GM12878 (cell line): Measurements from ENCODE around the gene TCHP. TPM values are rescaled to one million over a fixed set of nuclear protein-coding genes. Genes with fewer than 3 reads are reported as not detected.

Source experiments
- ATAC-seq: fragments of 200-7000 bp; cut with Tn5 transposase; 3 replicates; pipeline ENCODE4 v1.9.1; 2020; ENCODE audit warnings: mild to moderate bottlenecking, moderate library complexity
- BruUV-seq: library from RNA; stranded (reverse); fragments of 400-500 nt; replicated peaks from 2 replicates; lab custom pipeline; 2021; lab: Mats Ljungman, UMichigan
- CTCF ChIA-PET: fragments of 300-600 bp; sonication (Branson Sonifier 250); formaldehyde crosslinking; extraction: SDS; loops from one replicate; lab custom pipeline; 2021; ENCODE audit warnings: inconsistent platforms; lab: Yijun Ruan, JAX
- POLR2A ChIA-PET: fragments of 350-600 bp; formaldehyde crosslinking; extraction: SDS; loops from one replicate; lab custom pipeline; 2021; ENCODE audit warnings: inconsistent platforms; lab: Charles Lee
- RAD21 ChIA-PET: fragments of 300-600 bp; sonication (Branson Sonifier 250); formaldehyde crosslinking; loops from one replicate; lab custom pipeline; 2023; ENCODE audit warnings: antibody characterized with exemption; ENCODE audit not compliant: unreplicated experiment; lab: Charles Lee
- SMC1A ChIA-PET: fragments of 300-600 bp; sonication (Branson Sonifier 250); formaldehyde crosslinking; loops from one replicate; lab custom pipeline; 2023; ENCODE audit not compliant: unreplicated experiment, uncharacterized antibody; lab: Charles Lee
- DNase-seq: peaks from one replicate; pipeline ENCODE4 v3.0.0-alpha.2; 2011; ENCODE audit warnings: low read depth, low spot score
- FAIRE-seq: peaks from 3 replicates; lab custom pipeline; 2011; peaks lifted over from hg19 to GRCh38; lab: Jason Lieb, UNC
- H2AFZ ChIP-seq: 2 replicates; pipeline ENCODE4 v1.6.0; 2011; ENCODE audit warnings: low read depth, low read length, control low read depth; ENCODE audit not compliant: control insufficient read depth
- H3K27ac ChIP-seq: 2 replicates; pipeline ENCODE4 v1.5.1; 2011; ENCODE audit warnings: control low read depth; ENCODE audit not compliant: control insufficient read depth, insufficient read depth
- H3K27me3 ChIP-seq, 2 experiments: replicated peaks in 1 of 2; 2 replicates each; pipeline versions ENCODE4 v1.6.0 to v1.6.1; 2011; ENCODE audit warnings: low read length in 1 of 2; ENCODE audit not compliant: control insufficient read depth in 2 of 2, insufficient read depth in 2 of 2
- H3K36me3 ChIP-seq, 2 experiments: 2 replicates each; pipeline ENCODE4 v1.5.1; 2011; ENCODE audit warnings: low read length in 1 of 2; ENCODE audit not compliant: control insufficient read depth in 2 of 2, insufficient read depth in 2 of 2
- H3K4me1 ChIP-seq: 2 replicates; pipeline ENCODE4 v1.6.1; 2011; ENCODE audit warnings: mild to moderate bottlenecking, low read length, moderate library complexity, mixed read lengths; ENCODE audit not compliant: control insufficient read depth, insufficient read depth
- H3K4me2 ChIP-seq: 2 replicates; pipeline ENCODE4 v1.6.0; 2011; ENCODE audit warnings: control low read depth; ENCODE audit not compliant: control insufficient read depth, insufficient read depth
- H3K4me3 ChIP-seq: fragments of 200-600 bp; sonication (generic); 2 replicates; pipeline ENCODE4 v1.5.1; 2016
- H3K79me2 ChIP-seq: 2 replicates; pipeline ENCODE4 v1.6.0; 2011; ENCODE audit warnings: low read length; ENCODE audit not compliant: control insufficient read depth, insufficient read depth
- H3K9ac ChIP-seq: 2 replicates; pipeline ENCODE4 v1.8.0; 2011; ENCODE audit warnings: low read length, control low read depth, mixed read lengths; ENCODE audit not compliant: control insufficient read depth, insufficient read depth
- H3K9me3 ChIP-seq: replicated peaks from 3 replicates; pipeline ENCODE4 v1.5.1; 2011; ENCODE audit warnings: mild to moderate bottlenecking, low read length; ENCODE audit not compliant: control insufficient read depth, insufficient read depth
- H4K20me1 ChIP-seq: 2 replicates; pipeline ENCODE4 v1.6.0; 2011; ENCODE audit not compliant: control insufficient read depth, insufficient read depth
- BHLHE40 ChIP-seq, 2 experiments: fragments of 450-650 bp in 1 of 2; IDR thresholded peaks; 2 replicates each; pipeline ENCODE4 v1.6.1; 2011 to 2017; ENCODE audit warnings: low read depth in 2 of 2, borderline replicate concordance in 1 of 2, improper control_type of control experiment in 1 of 2, low read length in 1 of 2, mild to moderate bottlenecking in 1 of 2
- CBFB ChIP-seq: IDR thresholded peaks from 2 replicates; pipeline ENCODE4 v1.6.1; 2016; ENCODE audit warnings: antibody characterized with exemption, low read depth
- CHD1 ChIP-seq: IDR thresholded peaks from 2 replicates; pipeline ENCODE4 v1.6.1; 2012; ENCODE audit warnings: low read depth, low read length, improper control_type of control experiment
- CREB1 ChIP-seq: IDR thresholded peaks from 2 replicates; pipeline ENCODE4 v1.6.1; 2012; ENCODE audit warnings: low read depth, mild to moderate bottlenecking, inconsistent platforms
- DPF2 ChIP-seq: fragments of 450-650 bp; IDR thresholded peaks from 2 replicates; pipeline ENCODE4 v1.6.1; 2017; ENCODE audit warnings: mild to moderate bottlenecking
- ELK1 ChIP-seq: IDR thresholded peaks from 2 replicates; pipeline ENCODE4 v1.6.1; 2012; ENCODE audit warnings: low read depth, low read length, improper control_type of control experiment
- NBN ChIP-seq: fragments of 450-650 bp; IDR thresholded peaks from 2 replicates; pipeline ENCODE4 v1.6.1; 2016
- RBBP5 ChIP-seq: fragments of 200-600 bp; sonication (generic); conservative IDR thresholded peaks from 2 replicates; pipeline ENCODE4 v1.6.1; 2016
- RUNX3 ChIP-seq: IDR thresholded peaks from 2 replicates; pipeline ENCODE4 v1.6.1; 2012; ENCODE audit warnings: low read length, inconsistent platforms
- SMAD1 ChIP-seq: fragments of 450-650 bp; IDR thresholded peaks from 2 replicates; pipeline ENCODE4 v1.6.1; 2018; ENCODE audit warnings: mild to moderate bottlenecking, low read depth; ENCODE audit not compliant: partially characterized antibody
- YY1 ChIP-seq: IDR thresholded peaks from 2 replicates; pipeline ENCODE4 v1.6.1; 2011; ENCODE audit warnings: low read depth, mild to moderate bottlenecking, low read length
- ZBED1 ChIP-seq: IDR thresholded peaks from 2 replicates; pipeline ENCODE4 v1.6.1; 2016; ENCODE audit warnings: borderline replicate concordance
- ZNF384 ChIP-seq: IDR thresholded peaks from 2 replicates; pipeline ENCODE4 v1.6.1; 2012; ENCODE audit warnings: low read depth, mild to moderate bottlenecking, low read length, improper control_type of control experiment, borderline replicate concordance
- ZNF687 ChIP-seq: fragments of 450-650 bp; IDR thresholded peaks from 2 replicates; pipeline ENCODE4 v1.6.1; 2017; ENCODE audit warnings: mild to moderate bottlenecking, moderate library complexity
- ZZZ3 ChIP-seq: IDR thresholded peaks from 2 replicates; pipeline ENCODE4 v1.6.1; 2011; ENCODE audit warnings: low read depth; ENCODE audit not compliant: control insufficient read depth, insufficient read length
- WGBS: methylation state at CpG from one replicate; pipeline ENCODE4 v1.1.6; 2016; ENCODE audit warnings: low lambda C conversion rate; ENCODE audit not compliant: insufficient replicate concordance, insufficient coverage; ENCODE audit errors: missing lambda C conversion rate; 5-methylcytosine and 5-hydroxymethylcytosine counted together
- in situ Hi-C: fragments of 300-500 bp; cut with MboI; formaldehyde crosslinking; loops from 9 replicates; pipeline ENCODE4 v1.14.3; 2018; ENCODE audit warnings: mixed read lengths
- intact Hi-C: fragments of 100-400 bp; cut with micrococcal nuclease; formaldehyde crosslinking; loops from one replicate; pipeline ENCODE4 v1.14.2; 2022; ENCODE audit not compliant: unreplicated experiment
- polyA plus RNA-seq, 11 experiments: library from polyadenylated mRNA; depleted of rRNA in 4 of 11; unstranded in 6 of 11; stranded (reverse) in 5 of 11; fragments of >200 nt; fragmentation: Nextera tagmentation in 4 of 11; fragmentation: Illumina TruSeq in 1 of 11; extraction: Ambion mirVana in 4 of 11; extraction: Trizol in 1 of 11; gene quantifications; 1 replicate in 1 of 11; 2 replicates in 10 of 11; pipeline versions ENCODE4 v1.2.1 to v1.2.3, GENCODE V29; 2011 to 2016; ENCODE audit warnings: inconsistent platforms in 2 of 11, missing spikeins in 2 of 11, low read depth in 1 of 11
- total RNA-seq, 4 experiments: library from RNA; depleted of rRNA in 3 of 4; stranded (reverse); fragments of >200 nt in 3 of 4; fragmentation: Illumina TruSeq in 1 of 4; extraction: Trizol in 1 of 4; gene quantifications; 2 replicates each; pipeline versions ENCODE4 v1.2.1 to v1.2.3, GENCODE V29; 2013 to 2021

Gene TCHP
- total and polyA plus RNA-seq, 10 of the 15 experiments (the other 5 are each of a cell fraction or from before 2014, with no cell fraction given), result 4.8 to 18.6 (median 15.0) TPM

GRCh38 chr12:109883461-109883860 is 16.6 kb upstream of the TCHP start:
- ChIA-PET RAD21 (no interaction called here), POLR2A (interaction anchor here (0.9 kb wide), 1 partner anchor 115 kb away, joined by 3 read pairs; no protein-coding TSS in a partner anchor), SMC1A (interaction anchor here (3.3 kb wide), 1 partner anchor 30 kb away, joined by 14 read pairs; no protein-coding TSS in a partner anchor), CTCF (interaction anchor here (0.7 to 3.1 kb wide), 2 partner anchors 30 to 284 kb away, joined by 3 to 20 read pairs; no protein-coding TSS in a partner anchor)
- TF ChIP-seq CHD1 (no peak), ZBED1 (no peak), ZNF384 (no peak), ZNF687 (no peak), ELK1 (no peak), RUNX3 (no peak), CREB1 (no peak), YY1 (no peak), DPF2 (no peak), SMAD1 (no peak), CBFB (no peak), ZZZ3 (no peak), BHLHE40 (IDR thresholded peaks at IDR 0.05; ENCODE audit: borderline replicate concordance in 1 of 2, low read depth in 2 of 2, low read length in 1 of 2) (no peak), RBBP5 (no peak), NBN (no peak)
- in situ Hi-C loops, result no loop called here
- intact Hi-C loops, result no loop called here
- no peak overlapping the region for H2AFZ ChIP-seq
- H3K36me3 ChIP-seq, result no peaks in the 10 kb centered on the region
- peaks cover 6% of the 10 kb centered on the region for H3K79me2 ChIP-seq
- no peak for FAIRE-seq
- no peaks in the 10 kb centered on the region for H4K20me1 ChIP-seq
- H3K4me2 ChIP-seq, result no peak overlapping the region
- no peak for ATAC-seq
- BruUV-seq, result no TSS peak
- H3K27ac ChIP-seq, result no peak overlapping the region
- DNase-seq, result no peak
- WGBS, result 70% methylated on average over 4 of the region's 4 CpGs
- H3K9me3 ChIP-seq, result no peaks in the 10 kb centered on the region
- H3K4me3 ChIP-seq, result no peak overlapping the region
- H3K9ac ChIP-seq, result no peak overlapping the region
- H3K27me3 ChIP-seq, result no peaks in the 10 kb centered on the region
- peaks cover 18% of the 10 kb centered on the region for H3K4me1 ChIP-seq
